CD8-positive, alpha-beta memory T cell (primary cell): ENCODE measurements around the gene CACNA2D2. TPM values are rescaled to one million over a fixed set of nuclear protein-coding genes. Genes with fewer than 3 reads are reported as not detected.

Source experiments
- CTCF ChIA-PET: fragments of 350-600 bp; sonication (Branson Sonifier 250); formaldehyde crosslinking; loops from one replicate; lab custom pipeline; 2021; ENCODE audit warnings: antibody characterized with exemption; lab: Charles Lee
- POLR2A ChIA-PET: fragments of 350-600 bp; sonication (Branson Sonifier 250); formaldehyde crosslinking; loops from one replicate; lab custom pipeline; 2021; ENCODE audit warnings: antibody characterized with exemption; lab: Charles Lee
- DNase-seq, 5 donors: peaks; one replicate each; pipeline versions ENCODE4 v3.0.0 to v3.0.0-alpha.2; 2020 to 2022; ENCODE audit warnings: mixed read lengths in 1 of 5
- H3K27ac ChIP-seq: one replicate; pipeline ENCODE4 v1.7.0; 2013; ENCODE audit warnings: low read depth, mild to moderate bottlenecking, low read length, moderate library complexity
- H3K27me3 ChIP-seq: 2 replicates; pipeline ENCODE4 v1.7.0; 2013; ENCODE audit warnings: low read length, mild to moderate bottlenecking; ENCODE audit not compliant: insufficient read depth, poor library complexity, severe bottlenecking
- H3K36me3 ChIP-seq: 2 replicates; pipeline ENCODE4 v1.7.0; 2013; ENCODE audit warnings: mild to moderate bottlenecking, low read length, moderate library complexity; ENCODE audit not compliant: insufficient read depth
- H3K4me1 ChIP-seq: 2 replicates; pipeline ENCODE4 v1.7.0; 2013; ENCODE audit warnings: mild to moderate bottlenecking, low read length, moderate library complexity; ENCODE audit not compliant: insufficient read depth
- H3K4me3 ChIP-seq: 2 replicates; pipeline ENCODE4 v1.7.0; 2013; ENCODE audit warnings: mild to moderate bottlenecking, low read length
- H3K9me3 ChIP-seq: 2 replicates; pipeline ENCODE4 v1.7.0; 2013; ENCODE audit warnings: mild to moderate bottlenecking, low read length
- H3K27ac Mint-ChIP-seq, 8 donors: one replicate each; pipeline ENCODE4 v1.8.0; 2020 to 2021; ENCODE audit warnings: mixed read lengths in 8 of 8, mild to moderate bottlenecking in 6 of 8, inconsistent platforms in 3 of 8, moderate library complexity in 3 of 8
- H3K27me3 Mint-ChIP-seq, 2 donors: one replicate each; pipeline ENCODE4 v1.8.0; 2020 to 2021; ENCODE audit warnings: mixed read lengths in 2 of 2, mild to moderate bottlenecking in 1 of 2, moderate library complexity in 1 of 2
- H3K36me3 Mint-ChIP-seq, 3 donors: one replicate each; pipeline ENCODE4 v1.8.0; 2020 to 2021; ENCODE audit warnings: mixed read lengths in 3 of 3, inconsistent platforms in 1 of 3, mild to moderate bottlenecking in 1 of 3
- H3K4me1 Mint-ChIP-seq, 3 donors: one replicate each; pipeline ENCODE4 v1.8.0; 2020 to 2021; ENCODE audit warnings: mixed read lengths in 3 of 3, inconsistent platforms in 1 of 3, mild to moderate bottlenecking in 1 of 3
- H3K4me3 Mint-ChIP-seq, 7 donors: one replicate each; pipeline ENCODE4 v1.8.0; 2020 to 2021; ENCODE audit warnings: mixed read lengths in 7 of 7, mild to moderate bottlenecking in 6 of 7, moderate library complexity in 4 of 7, inconsistent platforms in 2 of 7
- H3K9me3 Mint-ChIP-seq, 5 donors: one replicate each; pipeline ENCODE4 v1.8.0; 2020 to 2022; ENCODE audit warnings: mixed read lengths in 5 of 5, mild to moderate bottlenecking in 3 of 5, moderate library complexity in 2 of 5, inconsistent platforms in 1 of 5
- polyA plus RNA-seq: library from polyadenylated mRNA; unstranded; fragments of 300-500 nt; fragmentation: Illumina TruSeq; gene quantifications from one replicate; pipeline ENCODE4 v1.2.3, GENCODE V29; 2021
- total RNA-seq, 2 experiments: library from RNA; stranded (reverse); gene quantifications; one replicate each; pipeline ENCODE4 v1.2.3, GENCODE V29; 2021

The CACNA2D2 gene
- total and polyA plus RNA-seq, 3 experiments from 2014 or later: 0.73 to 2.6 (median 1.1) TPM

GRCh38 chr3:50327943-50328691, 175.3 kb downstream of the CACNA2D2 start, which contains the start of gene TUSC2:
TSS of gene TUSC2 (minus strand) at chr3:50328223. CDS start at chr3:50328099, 124 bp downstream.
- Mint-ChIP-seq H3K9me3 (no peaks in the 10 kb centered on the region), H3K27me3 (peaks cover 0 to 1% of the 10 kb centered on the region in 2 donors), H3K4me3 (peak within 1 kb of the TSS; percentile 82 to 97 (median 91)), H3K27ac (peak within 1 kb of the TSS; percentile 77 to 96 (median 94)), H3K4me1 (peaks cover 26 to 47% (median 31%) of the 10 kb centered on the region in 3 donors), H3K36me3 (peaks cover 0 to 57% (median 0%) of the 10 kb centered on the region in 3 donors)
- Histone ChIP-seq H3K4me3 (peak within 1 kb of the TSS; percentile 70), H3K36me3 (peaks cover 32% of the 10 kb centered on the region), H3K27me3 (no peaks in the 10 kb centered on the region), H3K27ac (peak within 1 kb of the TSS; percentile 71), H3K4me1 (peaks cover 19% of the 10 kb centered on the region), H3K9me3 (no peaks in the 10 kb centered on the region)
- CTCF ChIA-PET: interaction anchor here (0.7 to 2.5 kb wide), 9 partner anchors 9 to 135 kb away, joined by 3 to 19 read pairs (median 4); partner anchors contain the start of genes IFRD2 and RASSF1
- POLR2A ChIA-PET: interaction anchor here (0.6 to 3.9 kb wide), 11 partner anchors 9 to 1058 kb away, joined by 3 to 57 read pairs (median 6); partner anchors contain the start of genes CYB561D2, HYAL3, IFRD2 and NAA80
- DNase-seq: peak; percentile 92 to 96 (median 93)

- ChIA-PET POLR2A (interaction anchor here (0.8 to 3.9 kb wide), 4 partner anchors 10 to 35 kb away, joined by 5 to 57 read pairs (median 8); partner anchors contain the start of genes HYAL3, IFRD2, NAA80 and RASSF1), CTCF (interaction anchor here (0.7 to 2.5 kb wide), 8 partner anchors 8 to 134 kb away, joined by 3 to 19 read pairs (median 4); partner anchors contain the start of genes IFRD2 and RASSF1)
- Mint-ChIP-seq H3K9me3 (no peaks in the 10 kb centered on the region), H3K27me3 (peaks cover 0 to 1% of the 10 kb centered on the region in 2 donors), H3K27ac (peak overlapping the region; percentile 15 to 96 (median 86)), H3K36me3 (peaks cover 0 to 53% (median 0%) of the 10 kb centered on the region in 3 donors), H3K4me1 (peaks cover 23 to 43% (median 26%) of the 10 kb centered on the region in 3 donors), H3K4me3 (peak overlapping the region; percentile 82 to 97 (median 91))
- Histone ChIP-seq H3K27me3 (no peaks in the 10 kb centered on the region), H3K27ac (peak overlapping the region; percentile 71), H3K36me3 (peaks cover 26% of the 10 kb centered on the region), H3K4me3 (peak overlapping the region; percentile 70), H3K4me1 (peaks cover 18% of the 10 kb centered on the region), H3K9me3 (no peaks in the 10 kb centered on the region)
- no peak for DNase-seq
These were observed 176.3 kb downstream of the CACNA2D2 start for GRCh38 chr3:50327129-50327528.

DNA sequence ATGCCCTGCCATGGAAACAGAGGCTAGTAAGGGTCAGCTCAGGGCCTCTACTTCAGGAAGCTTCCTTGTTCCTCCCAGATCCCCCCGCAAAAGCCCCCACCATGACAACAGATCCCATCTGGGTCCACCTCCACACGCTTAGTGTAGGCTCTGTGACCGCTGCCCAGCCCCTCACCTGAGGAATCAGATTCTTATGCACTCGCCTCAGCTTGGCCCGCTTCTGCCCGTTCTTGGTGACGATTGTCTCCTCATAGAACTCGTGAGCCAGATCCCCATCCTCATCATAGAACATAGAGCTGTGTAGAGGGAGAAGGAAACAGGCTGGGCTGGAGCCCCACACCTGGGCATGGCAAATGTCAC, 177.3 kb downstream of the CACNA2D2 start:
- CTCF ChIA-PET: interaction anchor here (1.4 to 3.3 kb wide), 2 partner anchors 11 to 67 kb away, joined by 3 to 22 read pairs; no protein-coding TSS in a partner anchor
- peak overlapping the region in 6 of 8 donors; percentile 29 to 70 (median 60) for H3K27ac Mint-ChIP-seq
- peak overlapping the region; percentile 32 to 97 (median 45) for H3K4me3 Mint-ChIP-seq

GRCh38 chr3:50325497-50326181, 177.8 kb downstream of the CACNA2D2 start:
- H3K9me3 Mint-ChIP-seq: no peaks in the 10 kb centered on the region
- H3K27me3 Mint-ChIP-seq: peaks cover 0 to 1% of the 10 kb centered on the region in 2 donors
- peak overlapping the region in 5 of 8 donors; percentile 45 to 80 (median 66) for H3K27ac Mint-ChIP-seq
- CTCF ChIA-PET: interaction anchor here (1.0 to 3.3 kb wide), 4 partner anchors 11 to 26 kb away, joined by 3 to 22 read pairs (median 12); partner anchors contain the start of genes HYAL3 and NAA80
- Histone ChIP-seq H3K36me3 (peaks cover 15% of the 10 kb centered on the region), H3K4me3 (no peak overlapping the region), H3K4me1 (peaks cover 24% of the 10 kb centered on the region), H3K9me3 (no peaks in the 10 kb centered on the region), H3K27me3 (no peaks in the 10 kb centered on the region), H3K27ac (no peak overlapping the region)
- POLR2A ChIA-PET: interaction anchor here (3.9 kb wide), 1 partner anchor 12 kb away, joined by 57 read pairs; no protein-coding TSS in a partner anchor
- DNase-seq: no peak
- H3K4me1 Mint-ChIP-seq: peaks cover 20 to 40% (median 26%) of the 10 kb centered on the region in 3 donors
- H3K36me3 Mint-ChIP-seq: peaks cover 0 to 41% (median 0%) of the 10 kb centered on the region in 3 donors
- peak overlapping the region in 3 of 7 donors; percentile 47 to 85 (median 76) for H3K4me3 Mint-ChIP-seq

More for the DNA sequence above, 177.3 kb downstream of the CACNA2D2 start:
- no peaks in the 10 kb centered on the region for H3K9me3 Mint-ChIP-seq
- H3K36me3 Mint-ChIP-seq: peaks cover 0 to 44% (median 0%) of the 10 kb centered on the region in 3 donors
- Histone ChIP-seq H3K27me3 (no peaks in the 10 kb centered on the region), H3K27ac (no peak overlapping the region), H3K4me1 (peaks cover 22% of the 10 kb centered on the region), H3K9me3 (no peaks in the 10 kb centered on the region), H3K4me3 (no peak overlapping the region), H3K36me3 (peaks cover 21% of the 10 kb centered on the region)
- H3K27me3 Mint-ChIP-seq: peaks cover 0 to 1% of the 10 kb centered on the region in 2 donors
- POLR2A ChIA-PET: interaction anchor here (3.9 kb wide), 1 partner anchor 11 kb away, joined by 57 read pairs; no protein-coding TSS in a partner anchor
- H3K4me1 Mint-ChIP-seq: peaks cover 20 to 38% (median 24%) of the 10 kb centered on the region in 3 donors
- no peak for DNase-seq

DNA sequence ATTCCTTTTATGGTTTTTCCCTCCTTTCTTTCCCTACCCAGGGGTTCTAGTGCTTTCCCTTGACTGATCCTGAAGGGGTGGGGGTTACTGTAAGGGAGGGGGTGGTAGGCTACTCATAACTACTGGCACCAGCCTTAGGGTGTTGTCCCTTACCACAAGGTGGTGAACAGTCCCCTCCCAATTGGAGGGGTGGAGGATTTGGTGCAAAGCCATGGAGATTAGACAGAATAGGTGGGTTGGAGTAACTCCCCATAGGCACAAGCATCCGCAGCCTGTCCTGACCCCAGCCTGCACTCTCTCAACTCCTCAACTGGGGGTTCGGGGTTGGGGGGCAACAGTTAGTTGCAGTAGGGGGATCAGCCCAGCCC, 178.3 kb downstream of the CACNA2D2 start:
- H3K4me3 Mint-ChIP-seq: peak overlapping the region in 3 of 7 donors; percentile 47 to 85 (median 76)
- POLR2A ChIA-PET: no interaction called here
- H3K4me3 ChIP-seq: no peak overlapping the region
- peak overlapping the region in 5 of 8 donors; percentile 33 to 80 (median 70) for H3K27ac Mint-ChIP-seq
- DNase-seq: no peak
- H3K27me3 ChIP-seq: no peaks in the 10 kb centered on the region
- no peak overlapping the region for H3K27ac ChIP-seq
- peaks cover 0 to 1% of the 10 kb centered on the region in 2 donors for H3K27me3 Mint-ChIP-seq
- CTCF ChIA-PET: interaction anchor here (1.0 to 3.3 kb wide), 11 partner anchors 11 to 131 kb away, joined by 3 to 22 read pairs (median 4); partner anchors contain the start of genes HYAL3 and NAA80
- H3K36me3 Mint-ChIP-seq: peaks cover 0 to 35% (median 0%) of the 10 kb centered on the region in 3 donors
- H3K4me1 Mint-ChIP-seq: peaks cover 25 to 45% (median 31%) of the 10 kb centered on the region in 3 donors
- peaks cover 11% of the 10 kb centered on the region for H3K36me3 ChIP-seq
- peaks cover 29% of the 10 kb centered on the region for H3K4me1 ChIP-seq
- no peaks in the 10 kb centered on the region for H3K9me3 ChIP-seq
- H3K9me3 Mint-ChIP-seq: no peaks in the 10 kb centered on the region

- no peak overlapping the region for H3K4me3 ChIP-seq
These were observed 178.9 kb downstream of the CACNA2D2 start for GRCh38 chr3:50324351-50325112.

More at GRCh38 chr3:50324351-50325112, 178.9 kb downstream of the CACNA2D2 start:
- Mint-ChIP-seq H3K27me3 (peaks cover 0 to 1% of the 10 kb centered on the region in 2 donors), H3K9me3 (no peaks in the 10 kb centered on the region), H3K4me1 (peaks cover 30 to 51% (median 36%) of the 10 kb centered on the region in 3 donors), H3K4me3 (peak overlapping the region in 2 of 7 donors; percentile 5 to 85), H3K27ac (peak overlapping the region; percentile 31 to 89 (median 64)), H3K36me3 (peaks cover 0 to 30% (median 0%) of the 10 kb centered on the region in 3 donors)
- Histone ChIP-seq H3K36me3 (peaks cover 6% of the 10 kb centered on the region), H3K9me3 (no peaks in the 10 kb centered on the region), H3K27me3 (no peaks in the 10 kb centered on the region), H3K4me1 (peaks cover 35% of the 10 kb centered on the region), H3K27ac (no peak overlapping the region)
- ChIA-PET CTCF (interaction anchor here (0.8 to 3.3 kb wide), 18 partner anchors 8 to 130 kb away, joined by 3 to 22 read pairs (median 4); partner anchors contain the start of genes HYAL3 and NAA80), POLR2A (interaction anchor here (2.0 kb wide), 1 partner anchor 13 kb away, joined by 6 read pairs; no protein-coding TSS in a partner anchor)
- peak; percentile 39 to 75 (median 50) for DNase-seq
